ENCODE measurements around the gene SPINT4.

DNA sequence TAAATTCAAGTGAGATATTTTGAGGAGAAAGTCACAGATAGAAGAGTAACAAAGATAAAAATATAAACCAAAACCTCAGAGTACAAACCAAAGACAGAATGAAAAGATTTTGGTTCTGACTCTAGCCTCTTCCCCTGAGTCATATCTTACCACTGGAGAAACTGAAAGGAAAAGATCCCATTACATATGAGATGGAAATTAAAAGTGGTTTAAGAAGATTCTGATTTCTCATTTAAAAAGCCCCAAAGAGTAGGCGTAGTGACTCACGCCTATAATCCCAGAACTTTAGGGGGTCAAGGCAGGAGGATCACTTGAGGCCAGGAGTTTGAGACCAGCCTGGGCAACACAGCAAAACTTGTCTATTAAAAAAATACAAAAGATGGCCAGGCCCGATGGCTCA is 30.6 kb downstream of the SPINT4 start:
- TF ChIP-seq SIN3A (IDR thresholded peaks at IDR 0.05; ENCODE audit: borderline replicate concordance, insufficient read depth, low read depth, low read length): no peak
- TF ChIP-seq, protein P1, sequence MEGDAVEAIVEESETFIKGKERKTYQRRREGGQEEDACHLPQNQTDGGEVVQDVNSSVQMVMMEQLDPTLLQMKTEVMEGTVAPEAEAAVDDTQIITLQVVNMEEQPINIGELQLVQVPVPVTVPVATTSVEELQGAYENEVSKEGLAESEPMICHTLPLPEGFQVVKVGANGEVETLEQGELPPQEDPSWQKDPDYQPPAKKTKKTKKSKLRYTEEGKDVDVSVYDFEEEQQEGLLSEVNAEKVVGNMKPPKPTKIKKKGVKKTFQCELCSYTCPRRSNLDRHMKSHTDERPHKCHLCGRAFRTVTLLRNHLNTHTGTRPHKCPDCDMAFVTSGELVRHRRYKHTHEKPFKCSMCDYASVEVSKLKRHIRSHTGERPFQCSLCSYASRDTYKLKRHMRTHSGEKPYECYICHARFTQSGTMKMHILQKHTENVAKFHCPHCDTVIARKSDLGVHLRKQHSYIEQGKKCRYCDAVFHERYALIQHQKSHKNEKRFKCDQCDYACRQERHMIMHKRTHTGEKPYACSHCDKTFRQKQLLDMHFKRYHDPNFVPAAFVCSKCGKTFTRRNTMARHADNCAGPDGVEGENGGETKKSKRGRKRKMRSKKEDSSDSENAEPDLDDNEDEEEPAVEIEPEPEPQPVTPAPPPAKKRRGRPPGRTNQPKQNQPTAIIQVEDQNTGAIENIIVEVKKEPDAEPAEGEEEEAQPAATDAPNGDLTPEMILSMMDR (IDR thresholded peaks at IDR 0.05): no peak
- no peak for TF ChIP-seq POLR2AphosphoS5 (IDR thresholded peaks at IDR 0.05; ENCODE audit: low read depth, low read length)
- TF ChIP-seq TCF7L2 (IDR thresholded peaks at IDR 0.05; ENCODE audit: low read depth, low read length): no peak
- TF ChIP-seq, protein P2, sequence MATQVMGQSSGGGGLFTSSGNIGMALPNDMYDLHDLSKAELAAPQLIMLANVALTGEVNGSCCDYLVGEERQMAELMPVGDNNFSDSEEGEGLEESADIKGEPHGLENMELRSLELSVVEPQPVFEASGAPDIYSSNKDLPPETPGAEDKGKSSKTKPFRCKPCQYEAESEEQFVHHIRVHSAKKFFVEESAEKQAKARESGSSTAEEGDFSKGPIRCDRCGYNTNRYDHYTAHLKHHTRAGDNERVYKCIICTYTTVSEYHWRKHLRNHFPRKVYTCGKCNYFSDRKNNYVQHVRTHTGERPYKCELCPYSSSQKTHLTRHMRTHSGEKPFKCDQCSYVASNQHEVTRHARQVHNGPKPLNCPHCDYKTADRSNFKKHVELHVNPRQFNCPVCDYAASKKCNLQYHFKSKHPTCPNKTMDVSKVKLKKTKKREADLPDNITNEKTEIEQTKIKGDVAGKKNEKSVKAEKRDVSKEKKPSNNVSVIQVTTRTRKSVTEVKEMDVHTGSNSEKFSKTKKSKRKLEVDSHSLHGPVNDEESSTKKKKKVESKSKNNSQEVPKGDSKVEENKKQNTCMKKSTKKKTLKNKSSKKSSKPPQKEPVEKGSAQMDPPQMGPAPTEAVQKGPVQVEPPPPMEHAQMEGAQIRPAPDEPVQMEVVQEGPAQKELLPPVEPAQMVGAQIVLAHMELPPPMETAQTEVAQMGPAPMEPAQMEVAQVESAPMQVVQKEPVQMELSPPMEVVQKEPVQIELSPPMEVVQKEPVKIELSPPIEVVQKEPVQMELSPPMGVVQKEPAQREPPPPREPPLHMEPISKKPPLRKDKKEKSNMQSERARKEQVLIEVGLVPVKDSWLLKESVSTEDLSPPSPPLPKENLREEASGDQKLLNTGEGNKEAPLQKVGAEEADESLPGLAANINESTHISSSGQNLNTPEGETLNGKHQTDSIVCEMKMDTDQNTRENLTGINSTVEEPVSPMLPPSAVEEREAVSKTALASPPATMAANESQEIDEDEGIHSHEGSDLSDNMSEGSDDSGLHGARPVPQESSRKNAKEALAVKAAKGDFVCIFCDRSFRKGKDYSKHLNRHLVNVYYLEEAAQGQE (IDR thresholded peaks at IDR 0.05; ENCODE audit: insufficient read depth in 1 of 2, low read depth in 2 of 2, low read length in 1 of 2): no peak

Data from Panc1 (cell line).